NT2/D1 (cell line): ENCODE results near the gene COL5A2.

Experiments used
- SUZ12 ChIP-seq: IDR thresholded peaks from 2 replicates; pipeline ENCODE4 v1.6.1; 2011; ENCODE audit not compliant: insufficient read length, insufficient read depth; ENCODE audit errors: extremely low read depth
- YY1 ChIP-seq: IDR thresholded peaks from 2 replicates; pipeline ENCODE4 v1.6.1; 2011; ENCODE audit not compliant: insufficient read length, insufficient read depth

GRCh38 chr2:189092936-189093335, 86.6 kb downstream of the COL5A2 start:
- TF ChIP-seq SUZ12 (no peak), YY1 (no peak)
